Common myeloid progenitor, CD34-positive (primary cell): ENCODE data around the gene IFNGR2.

Experiments
- CTCF ChIA-PET: fragments of 350-600 bp; sonication (Branson Sonifier 250); formaldehyde crosslinking; loops from one replicate; lab custom pipeline; 2021; ENCODE audit warnings: antibody characterized with exemption; lab: Charles Lee
- POLR2A ChIA-PET: fragments of 350-600 bp; sonication (Branson Sonifier 250); formaldehyde crosslinking; loops from one replicate; lab custom pipeline; 2021; ENCODE audit warnings: antibody characterized with exemption; lab: Charles Lee
- DNase-seq, 3 donors: peaks; one replicate each; pipeline versions ENCODE4 v3.0.0 to v3.0.0-alpha.2; 2013
- H3K27ac ChIP-seq, 2 experiments: 1 replicate in 1 of 2; 2 replicates in 1 of 2; pipeline ENCODE4 v1.7.0; 2013; ENCODE audit warnings: inconsistent platforms in 2 of 2, low read length in 2 of 2, mild to moderate bottlenecking in 2 of 2, low read depth in 1 of 2, moderate library complexity in 1 of 2; ENCODE audit not compliant: severe bottlenecking in 2 of 2, insufficient read depth in 1 of 2, poor library complexity in 1 of 2
- H3K27me3 ChIP-seq, 5 experiments: replicated peaks in 2 of 5; 1 replicate in 3 of 5; 2 replicates in 2 of 5; pipeline versions ENCODE4 v1.6.1 to v1.7.0; 2013; ENCODE audit warnings: low read length in 4 of 5, mild to moderate bottlenecking in 2 of 5, moderate library complexity in 2 of 5, inconsistent platforms in 1 of 5; ENCODE audit not compliant: insufficient read depth in 5 of 5, control insufficient read depth in 4 of 5
- H3K36me3 ChIP-seq, 4 experiments: 1 replicate in 2 of 4; 2 replicates in 2 of 4; pipeline versions ENCODE4 v1.6.1 to v1.7.0; 2013; ENCODE audit warnings: low read length in 3 of 4, control low read depth in 1 of 4, mild to moderate bottlenecking in 1 of 4; ENCODE audit not compliant: control insufficient read depth in 4 of 4, insufficient read depth in 4 of 4
- H3K4me1 ChIP-seq, 4 experiments: 1 replicate in 3 of 4; 2 replicates in 1 of 4; pipeline versions ENCODE4 v1.6.1 to v1.7.1; 2013; ENCODE audit warnings: low read length in 3 of 4, mild to moderate bottlenecking in 3 of 4, control low read depth in 1 of 4, inconsistent platforms in 1 of 4, moderate library complexity in 1 of 4; ENCODE audit not compliant: control insufficient read depth in 4 of 4, insufficient read depth in 4 of 4; ENCODE audit errors: control extremely low read depth in 1 of 4
- H3K4me3 ChIP-seq, 7 experiments: 1 replicate in 4 of 7; 2 replicates in 3 of 7; pipeline versions ENCODE4 v1.5.1 to v1.7.0; 2013; ENCODE audit warnings: mild to moderate bottlenecking in 7 of 7, low read length in 6 of 7, moderate library complexity in 6 of 7, inconsistent platforms in 2 of 7, low read depth in 2 of 7, control low read depth in 1 of 7; ENCODE audit not compliant: insufficient read depth in 4 of 7, control insufficient read depth in 1 of 7; ENCODE audit errors: extremely low read depth in 1 of 7
- H3K9me3 ChIP-seq, 5 experiments: 1 replicate in 4 of 5; 2 replicates in 1 of 5; pipeline versions ENCODE4 v1.6.1 to v1.7.1; 2013; ENCODE audit warnings: low read length in 4 of 5, mild to moderate bottlenecking in 2 of 5, inconsistent platforms in 1 of 5, low read depth in 1 of 5, moderate library complexity in 1 of 5; ENCODE audit not compliant: control insufficient read depth in 4 of 5, insufficient read depth in 2 of 5; ENCODE audit errors: control extremely low read depth in 1 of 5
- WGBS: methylation state at CpG from one replicate; pipeline ENCODE4 v1.1.5; 2013; ENCODE audit not compliant: insufficient coverage; 5-methylcytosine and 5-hydroxymethylcytosine counted together

Gene IFNGR2

DNA sequence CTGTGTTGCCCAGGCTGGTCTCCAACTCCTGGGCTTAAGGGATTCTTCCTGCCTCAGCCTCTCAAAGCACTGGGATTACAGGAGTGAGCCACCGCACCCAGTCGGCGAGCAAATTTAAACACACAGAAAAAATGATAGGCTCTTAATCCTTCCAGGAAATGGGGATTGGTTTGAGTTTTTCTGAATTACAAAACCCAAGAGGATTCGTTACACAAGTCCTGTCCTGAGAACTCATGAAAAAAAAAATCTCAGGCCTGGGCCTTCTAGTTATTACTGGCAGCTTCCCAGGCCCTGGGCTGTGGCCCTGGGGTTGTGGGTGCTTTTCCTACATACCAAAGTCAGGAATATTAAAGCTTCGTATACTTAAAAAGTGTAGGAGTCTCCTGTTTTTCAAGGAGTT lies 6.3 kb upstream of the IFNGR2 start:
- CTCF ChIA-PET: interaction anchor here (0.6 to 3.3 kb wide), 6 partner anchors 11 to 36 kb away, joined by 3 to 12 read pairs (median 4); no protein-coding TSS in a partner anchor
- Histone ChIP-seq H3K4me1 (peaks cover 0 to 47% (median 15%) of the 10 kb centered on the region in 4 experiments), H3K36me3 (no peaks in the 10 kb centered on the region), H3K27me3 (no peaks in the 10 kb centered on the region), H3K9me3 (no peaks in the 10 kb centered on the region), H3K4me3 (no peak overlapping the region), H3K27ac (no peak overlapping the region)
- POLR2A ChIA-PET: interaction anchor here (0.6 to 0.9 kb wide), 3 partner anchors 21 to 35 kb away, joined by 3 to 5 read pairs (median 4); no protein-coding TSS in a partner anchor
- 100% methylated on average over 2 of the region's 5 CpGs for WGBS
- no peak for DNase-seq

GRCh38 chr21:33397717-33398116 lies 5.5 kb upstream of the IFNGR2 start:
- WGBS: 100% methylated on average over 3 of the region's 3 CpGs
- Histone ChIP-seq H3K4me3 (no peak overlapping the region), H3K9me3 (no peaks in the 10 kb centered on the region), H3K27me3 (no peaks in the 10 kb centered on the region), H3K36me3 (no peaks in the 10 kb centered on the region), H3K27ac (no peak overlapping the region), H3K4me1 (peaks cover 3 to 52% (median 19%) of the 10 kb centered on the region in 4 experiments)
- POLR2A ChIA-PET: no interaction called here
- CTCF ChIA-PET: interaction anchor here (0.6 to 1.9 kb wide), 4 partner anchors 8 to 28 kb away, joined by 3 to 6 read pairs (median 4); no protein-coding TSS in a partner anchor
- no peak for DNase-seq

DNA sequence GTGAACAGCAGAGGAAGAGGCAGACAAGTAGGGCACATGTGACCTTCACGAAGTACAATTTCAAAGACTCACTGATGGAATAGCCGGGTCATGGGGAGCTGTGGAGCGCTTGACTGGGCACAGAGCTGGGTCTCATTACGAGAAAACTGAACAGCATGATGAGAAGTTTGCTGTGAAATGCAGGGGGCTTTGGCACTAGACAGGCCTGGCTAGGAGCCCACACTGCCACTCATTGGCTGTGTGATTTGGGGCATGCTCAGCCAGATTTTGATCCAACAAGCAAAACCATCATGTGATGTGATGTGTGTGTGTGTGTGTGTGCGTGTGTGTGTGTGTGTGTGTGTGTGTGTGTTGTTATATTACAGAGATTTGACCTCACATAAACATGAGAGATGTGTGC lies 4.9 kb upstream of the IFNGR2 start:
- Histone ChIP-seq H3K36me3 (no peaks in the 10 kb centered on the region), H3K27ac (no peak overlapping the region), H3K9me3 (no peaks in the 10 kb centered on the region), H3K27me3 (no peaks in the 10 kb centered on the region), H3K4me1 (peaks cover 3 to 50% (median 19%) of the 10 kb centered on the region in 4 experiments), H3K4me3 (no peak overlapping the region)
- no peak for DNase-seq
- ChIA-PET CTCF (interaction anchor here (1.5 to 1.9 kb wide), 3 partner anchors 8 to 14 kb away, joined by 4 to 6 read pairs (median 5); no protein-coding TSS in a partner anchor), POLR2A (no interaction called here)
- 98% methylated on average over 4 of the region's 5 CpGs for WGBS

GRCh38 chr21:33401630-33401992 lies 1.6 kb upstream of the IFNGR2 start:
- ChIA-PET CTCF (interaction anchor here (0.6 to 2.3 kb wide), 4 partner anchors 21 to 55 kb away, joined by 3 to 8 read pairs (median 3); no protein-coding TSS in a partner anchor), POLR2A (no interaction called here)
- DNase-seq: peak in 2 of 3 donors; percentile 58 to 68
- Histone ChIP-seq H3K9me3 (no peaks in the 10 kb centered on the region), H3K27me3 (no peaks in the 10 kb centered on the region), H3K4me3 (peak overlapping the region in 1 of 7 experiments; percentile 24), H3K27ac (no peak overlapping the region), H3K4me1 (peaks cover 3 to 47% (median 31%) of the 10 kb centered on the region in 4 experiments), H3K36me3 (no peaks in the 10 kb centered on the region)
- WGBS: 92% methylated on average over 4 of the region's 6 CpGs

GRCh38 chr21:33402001-33402979 lies 923 bp upstream of the IFNGR2 start:
- Histone ChIP-seq H3K36me3 (no peaks in the 10 kb centered on the region), H3K27me3 (no peaks in the 10 kb centered on the region), H3K27ac (peak overlapping the region in 1 of 2 experiments; percentile 58), H3K9me3 (no peaks in the 10 kb centered on the region), H3K4me3 (peak overlapping the region in 6 of 7 experiments; percentile 34 to 92 (median 76)), H3K4me1 (peaks cover 3 to 46% (median 32%) of the 10 kb centered on the region in 4 experiments)
- WGBS: 49% methylated on average over 32 of the region's 45 CpGs
- DNase-seq: peak; percentile 50 to 78 (median 73)
- POLR2A ChIA-PET: no interaction called here
- CTCF ChIA-PET: interaction anchor here (0.6 to 2.3 kb wide), 4 partner anchors 21 to 56 kb away, joined by 3 to 8 read pairs (median 3); no protein-coding TSS in a partner anchor

DNA sequence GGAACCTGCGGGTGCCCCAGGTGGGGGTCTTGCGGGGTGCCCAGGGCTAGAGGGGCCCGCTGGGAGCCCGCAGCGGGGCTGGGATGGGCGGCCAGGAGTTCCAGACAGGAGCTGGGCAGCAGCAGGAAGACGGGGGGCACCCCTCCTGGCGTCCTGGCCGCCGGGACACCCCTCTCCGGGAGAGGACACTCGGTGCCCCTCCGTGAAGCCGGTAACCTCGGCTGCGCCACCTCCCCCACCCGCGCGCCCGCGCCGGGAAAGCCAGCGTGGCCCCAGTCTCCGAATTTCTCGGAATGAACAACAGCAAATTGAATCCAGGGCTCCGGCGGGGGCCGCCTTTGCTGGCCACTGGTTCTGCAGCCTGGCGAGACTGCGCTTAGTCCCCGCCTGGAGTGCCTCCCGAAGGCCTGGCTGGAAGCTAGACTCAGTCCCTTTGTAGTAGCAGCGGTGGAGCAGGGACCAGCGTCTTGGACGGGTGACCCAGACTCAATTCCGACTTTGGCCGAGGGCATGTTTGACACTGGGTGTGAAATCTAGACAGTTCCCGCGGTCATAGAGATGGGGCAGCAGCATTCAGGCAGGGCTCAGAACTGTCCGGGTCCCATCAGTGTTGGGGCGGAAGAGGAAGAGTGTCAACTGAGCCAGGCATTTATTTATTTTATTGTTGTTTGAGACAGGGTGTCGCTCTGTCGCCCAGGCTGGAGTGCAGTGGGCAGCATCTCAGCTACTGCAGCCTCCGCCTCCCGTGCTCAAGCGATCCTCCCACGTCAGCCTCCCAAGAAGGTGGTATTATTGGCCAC lies 773 bp downstream of the IFNGR2 start:
- CTCF ChIA-PET: interaction anchor here (1.0 to 2.0 kb wide), 3 partner anchors 19 to 44 kb away, joined by 3 to 9 read pairs (median 3); no protein-coding TSS in a partner anchor
- POLR2A ChIA-PET: interaction anchor here (1.0 kb wide), 1 partner anchor 21 kb away, joined by 4 read pairs; no protein-coding TSS in a partner anchor
- 3% methylated on average over 45 of the region's 47 CpGs for WGBS
- peak in 2 of 3 donors; percentile 26 to 42 for DNase-seq
- peaks cover 0 to 2% (median under 1%) of the 10 kb centered on the region in 4 experiments for H3K36me3 ChIP-seq
- H3K27me3 ChIP-seq: no peaks in the 10 kb centered on the region
- H3K9me3 ChIP-seq: no peaks in the 10 kb centered on the region
- peaks cover 3 to 46% (median 32%) of the 10 kb centered on the region in 4 experiments for H3K4me1 ChIP-seq
- H3K27ac ChIP-seq: peak overlapping the region; percentile 50 to 86
- H3K4me3 ChIP-seq: peak overlapping the region; percentile 67 to 92 (median 84)
